CD14-positive monocyte (primary cell): ENCODE results near the gene NSMCE1. TPM values are rescaled to one million over a fixed set of nuclear protein-coding genes. Genes with fewer than 3 reads are reported as not detected.

Experiments
- DNase-seq, 3 donors: peaks; one replicate each; pipeline ENCODE4 v3.0.0-alpha.2; 2011 to 2022
- H2AFZ ChIP-seq: 2 replicates; pipeline ENCODE4 v1.6.0; 2012; ENCODE audit warnings: mild to moderate bottlenecking, low read depth, low read length, inconsistent platforms; ENCODE audit not compliant: insufficient read depth, poor library complexity, severe bottlenecking
- H3K27ac ChIP-seq, 2 donors: 1 replicate in 1 of 2; 2 replicates in 1 of 2; pipeline ENCODE4 v1.5.1; 2012 to 2013; ENCODE audit warnings: low read length in 2 of 2, control low read depth in 1 of 2, inconsistent platforms in 1 of 2, low read depth in 1 of 2, mild to moderate bottlenecking in 1 of 2
- H3K27me3 ChIP-seq, 2 donors: one replicate each; pipeline versions ENCODE4 v1.6.0 to v1.6.1; 2011 to 2013; ENCODE audit warnings: low read length in 2 of 2; ENCODE audit not compliant: control insufficient read depth in 2 of 2, insufficient read depth in 2 of 2
- H3K36me3 ChIP-seq, 2 donors: replicated peaks in 1 of 2; 1 replicate in 1 of 2; 2 replicates in 1 of 2; pipeline versions ENCODE4 v1.5.1 to v1.6.1; 2012 to 2013; ENCODE audit warnings: low read length in 2 of 2, control low read depth in 1 of 2, inconsistent platforms in 1 of 2, mild to moderate bottlenecking in 1 of 2; ENCODE audit not compliant: insufficient read depth in 2 of 2, control insufficient read depth in 1 of 2
- H3K4me1 ChIP-seq, 2 donors: 1 replicate in 1 of 2; 2 replicates in 1 of 2; pipeline versions ENCODE4 v1.5.1 to v1.6.1; 2012 to 2013; ENCODE audit warnings: low read length in 2 of 2, control low read depth in 1 of 2, inconsistent platforms in 1 of 2, mild to moderate bottlenecking in 1 of 2, moderate library complexity in 1 of 2; ENCODE audit not compliant: insufficient read depth in 2 of 2, control insufficient read depth in 1 of 2
- H3K4me2 ChIP-seq: replicated peaks from 2 replicates; pipeline ENCODE3; 2012; ENCODE audit warnings: low read length, moderate library complexity, mild to moderate bottlenecking; ENCODE audit not compliant: poor library complexity, severe bottlenecking; ENCODE audit errors: extremely low read depth
- H3K4me3 ChIP-seq, 3 experiments: fragments of 200-600 bp in 1 of 3; sonication (generic) in 1 of 3; replicated peaks in 1 of 3; 1 replicate in 2 of 3; 2 replicates in 1 of 3; pipeline ENCODE4 v1.5.1; 2011 to 2013; ENCODE audit warnings: low read length in 3 of 3, mild to moderate bottlenecking in 3 of 3, control low read depth in 2 of 3, low read depth in 2 of 3, inconsistent platforms in 1 of 3, moderate library complexity in 1 of 3
- H3K79me2 ChIP-seq: 2 replicates; pipeline ENCODE4 v1.6.0; 2012; ENCODE audit warnings: mild to moderate bottlenecking, control low read depth, inconsistent platforms, low read length, moderate library complexity; ENCODE audit not compliant: insufficient read depth
- H3K9ac ChIP-seq: 2 replicates; pipeline ENCODE4 v1.6.0; 2017; ENCODE audit warnings: low read length, mild to moderate bottlenecking; ENCODE audit not compliant: insufficient read depth, poor library complexity, severe bottlenecking
- H3K9me3 ChIP-seq, 2 donors: replicated peaks in 1 of 2; 1 replicate in 1 of 2; 2 replicates in 1 of 2; pipeline versions ENCODE4 v1.5.1 to v1.6.1; 2012 to 2013; ENCODE audit warnings: low read length in 2 of 2, control low read depth in 1 of 2; ENCODE audit not compliant: control insufficient read depth in 1 of 2, insufficient read depth in 1 of 2
- H4K20me1 ChIP-seq: 2 replicates; pipeline ENCODE4 v1.6.0; 2012; ENCODE audit warnings: mild to moderate bottlenecking, low read length, control low read depth, moderate library complexity; ENCODE audit not compliant: insufficient read depth
- H3K27ac Mint-ChIP-seq, 7 donors: one replicate each; pipeline ENCODE4 v1.8.0; 2020; ENCODE audit warnings: mild to moderate bottlenecking in 7 of 7, mixed read lengths in 7 of 7, moderate library complexity in 6 of 7, inconsistent platforms in 2 of 7
- H3K27me3 Mint-ChIP-seq, 3 donors: one replicate each; pipeline ENCODE4 v1.8.0; 2021 to 2022; ENCODE audit warnings: low read depth in 3 of 3, mild to moderate bottlenecking in 3 of 3, mixed read lengths in 3 of 3, moderate library complexity in 3 of 3, inconsistent platforms in 1 of 3
- H3K36me3 Mint-ChIP-seq, 2 donors: one replicate each; pipeline ENCODE4 v1.8.0; 2020; ENCODE audit warnings: mixed read lengths in 2 of 2, inconsistent platforms in 1 of 2, mild to moderate bottlenecking in 1 of 2
- H3K4me1 Mint-ChIP-seq: one replicate; pipeline ENCODE4 v1.8.0; 2020; ENCODE audit warnings: mild to moderate bottlenecking, mixed read lengths
- H3K4me3 Mint-ChIP-seq, 2 donors: one replicate each; pipeline ENCODE4 v1.8.0; 2020; ENCODE audit warnings: mild to moderate bottlenecking in 2 of 2, mixed read lengths in 2 of 2, moderate library complexity in 1 of 2
- H3K9me3 Mint-ChIP-seq, 7 donors: one replicate each; pipeline ENCODE4 v1.8.0; 2020 to 2022; ENCODE audit warnings: mixed read lengths in 7 of 7, mild to moderate bottlenecking in 6 of 7, moderate library complexity in 6 of 7, inconsistent platforms in 2 of 7
- CTCF ChIP-seq: fragments of 200-600 bp; IDR thresholded peaks from one replicate; pipeline ENCODE4 v1.8.0; 2022; ENCODE audit warnings: antibody characterized with exemption, mild to moderate bottlenecking
- WGBS: methylation state at CpG from one replicate; pipeline ENCODE4 v1.1.5; 2013; ENCODE audit warnings: missing lambda C conversion rate; ENCODE audit not compliant: insufficient coverage; 5-methylcytosine and 5-hydroxymethylcytosine counted together
- intact Hi-C, 2 donors: fragments of 100-400 bp; cut with micrococcal nuclease; formaldehyde crosslinking; loops; one replicate each; pipeline versions ENCODE4 v1.15.0 to v1.15.1; 2023
- polyA plus RNA-seq, 3 donors: library from polyadenylated mRNA; depleted of rRNA in 1 of 3; unstranded in 2 of 3; stranded (reverse) in 1 of 3; fragments of 300-500 nt in 2 of 3; fragments of >200 nt in 1 of 3; fragmentation: Illumina TruSeq in 2 of 3; gene quantifications; 1 replicate in 2 of 3; 2 replicates in 1 of 3; pipeline ENCODE4 v1.2.3, GENCODE V29; 2012 to 2021

The NSMCE1 gene
- polyA plus RNA-seq, 3 donors, result 19.6 to 85.2 (median 82.6) TPM

- H3K27ac Mint-ChIP-seq, result no peak overlapping the region
- Histone ChIP-seq H3K79me2 (no peaks in the 10 kb centered on the region), H4K20me1 (no peaks in the 10 kb centered on the region), H2AFZ (no peak overlapping the region), H3K4me1 (peaks cover 0 to 2% of the 10 kb centered on the region in 2 donors), H3K4me2 (no peak overlapping the region), H3K36me3 (peaks cover 37 to 56% of the 10 kb centered on the region in 2 donors), H3K27me3 (no peaks in the 10 kb centered on the region), H3K9ac (no peak overlapping the region), H3K9me3 (no peaks in the 10 kb centered on the region), H3K27ac (no peak overlapping the region), H3K4me3 (no peak overlapping the region)
- peaks cover 3% of the 10 kb centered on the region for H3K4me1 Mint-ChIP-seq
- no peak for TF ChIP-seq CTCF
- 88% methylated on average over 8 of the region's 8 CpGs for WGBS
- H3K9me3 Mint-ChIP-seq, result no peaks in the 10 kb centered on the region
- no peak for DNase-seq
- no peak overlapping the region for H3K4me3 Mint-ChIP-seq
- peaks cover 46 to 65% of the 10 kb centered on the region in 2 donors for H3K36me3 Mint-ChIP-seq
- H3K27me3 Mint-ChIP-seq, result peaks cover 0 to 2% (median 1%) of the 10 kb centered on the region in 3 donors
- intact Hi-C loops, result no loop called here
Observed at GRCh38 chr16:27223226-27223610, 45.4 kb downstream of the NSMCE1 start.

GRCh38 chr16:27222249-27223225, 46.0 kb downstream of the NSMCE1 start:
- H3K27ac ChIP-seq, result no peak overlapping the region
- no peak for DNase-seq
- WGBS, result 93% methylated on average over 24 of the region's 30 CpGs
- intact Hi-C loops, result no loop called here
- Mint-ChIP-seq H3K9me3 (no peaks in the 10 kb centered on the region), H3K27ac (peak overlapping the region in 3 of 7 donors; percentile 42 to 64 (median 50)), H3K36me3 (peaks cover 46 to 72% of the 10 kb centered on the region in 2 donors), H3K27me3 (peaks cover 0 to 2% (median 1%) of the 10 kb centered on the region in 3 donors), H3K4me1 (no peaks in the 10 kb centered on the region), H3K4me3 (no peak overlapping the region)
- H3K79me2 ChIP-seq, result no peaks in the 10 kb centered on the region
- peaks cover 39 to 56% of the 10 kb centered on the region in 2 donors for H3K36me3 ChIP-seq
- TF ChIP-seq CTCF, result no peak
- no peaks in the 10 kb centered on the region for H3K27me3 ChIP-seq
- H3K4me2 ChIP-seq, result no peak overlapping the region
- no peak overlapping the region for H2AFZ ChIP-seq
- H3K9me3 ChIP-seq, result no peaks in the 10 kb centered on the region
- no peak overlapping the region for H3K4me3 ChIP-seq
- H3K9ac ChIP-seq, result no peak overlapping the region
- no peaks in the 10 kb centered on the region for H4K20me1 ChIP-seq
- no peaks in the 10 kb centered on the region for H3K4me1 ChIP-seq
